ENCODE results near the gene ASCL5.

ASCL5 gene

GRCh38 chr1:201093962-201094361 lies 33.0 kb downstream of the ASCL5 start:
- H2AFZ ChIP-seq (ENCODE audit: low read length), result no peak overlapping the region
- H3K9ac ChIP-seq (ENCODE audit: low read length), result no peak overlapping the region
- no peak for DNase-seq
- no peaks in the 10 kb centered on the region for H3K9me2 ChIP-seq (replicated peaks; ENCODE audit: insufficient read depth, low read length)
- no peaks in the 10 kb centered on the region for H3K27me3 ChIP-seq (replicated peaks; ENCODE audit: insufficient read depth, low read length)
- no peaks in the 10 kb centered on the region for H3K79me2 ChIP-seq (ENCODE audit: low read length)
- no peaks in the 10 kb centered on the region for H3K9me3 ChIP-seq (replicated peaks; ENCODE audit: insufficient read depth, low read length)
- H4K20me1 ChIP-seq (ENCODE audit: insufficient read depth, low read length), result no peaks in the 10 kb centered on the region
- H3K27ac ChIP-seq (ENCODE audit: low read length), result no peak overlapping the region
- H3K36me3 ChIP-seq (replicated peaks; ENCODE audit: insufficient read depth, low read length), result no peaks in the 10 kb centered on the region
- H3F3A ChIP-seq (ENCODE audit: insufficient read depth, low read length), result no peaks in the 10 kb centered on the region
- H3K4me3 ChIP-seq (ENCODE audit: low read length), result no peak overlapping the region
- H3K4me1 ChIP-seq (ENCODE audit: low read length), result no peaks in the 10 kb centered on the region
- TF ChIP-seq CTCF (IDR thresholded peaks at IDR 0.05; ENCODE audit: low read length) (no peak), EZH2 (optimal IDR thresholded peaks at IDR 0.05; ENCODE audit: low read depth, low read length) (no peak), EZH2phosphoT487 (IDR thresholded peaks at IDR 0.05; ENCODE audit: low read length) (no peak)
- no peak overlapping the region for H3K4me2 ChIP-seq (ENCODE audit: low read depth, low read length)

GRCh38 chr1:201093561-201093960 lies 33.4 kb downstream of the ASCL5 start:
- Histone ChIP-seq H3K9me3 (replicated peaks; ENCODE audit: insufficient read depth, low read length) (no peaks in the 10 kb centered on the region), H3K36me3 (replicated peaks; ENCODE audit: insufficient read depth, low read length) (no peaks in the 10 kb centered on the region), H3K79me2 (ENCODE audit: low read length) (no peaks in the 10 kb centered on the region), H3K9ac (ENCODE audit: low read length) (no peak overlapping the region), H3K27me3 (replicated peaks; ENCODE audit: insufficient read depth, low read length) (no peaks in the 10 kb centered on the region), H3F3A (ENCODE audit: insufficient read depth, low read length) (no peaks in the 10 kb centered on the region), H3K27ac (ENCODE audit: low read length) (no peak overlapping the region), H4K20me1 (ENCODE audit: insufficient read depth, low read length) (no peaks in the 10 kb centered on the region), H3K9me2 (replicated peaks; ENCODE audit: insufficient read depth, low read length) (no peaks in the 10 kb centered on the region), H3K4me1 (ENCODE audit: low read length) (no peaks in the 10 kb centered on the region), H3K4me3 (ENCODE audit: low read length) (no peak overlapping the region), H3K4me2 (ENCODE audit: low read depth, low read length) (no peak overlapping the region), H2AFZ (ENCODE audit: low read length) (no peak overlapping the region)
- no peak for TF ChIP-seq EZH2 (optimal IDR thresholded peaks at IDR 0.05; ENCODE audit: low read depth, low read length)
- no peak for TF ChIP-seq CTCF (IDR thresholded peaks at IDR 0.05; ENCODE audit: low read length)
- TF ChIP-seq EZH2phosphoT487 (IDR thresholded peaks at IDR 0.05; ENCODE audit: low read length), result no peak
- DNase-seq, result no peak

- Histone ChIP-seq H4K20me1 (ENCODE audit: insufficient read depth, low read length) (no peaks in the 10 kb centered on the region), H3K36me3 (replicated peaks; ENCODE audit: insufficient read depth, low read length) (no peaks in the 10 kb centered on the region), H3F3A (ENCODE audit: insufficient read depth, low read length) (no peaks in the 10 kb centered on the region), H3K4me1 (ENCODE audit: low read length) (no peaks in the 10 kb centered on the region), H3K4me3 (ENCODE audit: low read length) (no peak overlapping the region), H3K79me2 (ENCODE audit: low read length) (no peaks in the 10 kb centered on the region), H3K27ac (ENCODE audit: low read length) (no peak overlapping the region), H3K9me3 (replicated peaks; ENCODE audit: insufficient read depth, low read length) (no peaks in the 10 kb centered on the region), H3K9me2 (replicated peaks; ENCODE audit: insufficient read depth, low read length) (no peaks in the 10 kb centered on the region), H2AFZ (ENCODE audit: low read length) (no peak overlapping the region), H3K9ac (ENCODE audit: low read length) (no peak overlapping the region), H3K27me3 (replicated peaks; ENCODE audit: insufficient read depth, low read length) (no peaks in the 10 kb centered on the region), H3K4me2 (ENCODE audit: low read depth, low read length) (no peak overlapping the region)
- DNase-seq, result no peak
- no peak for TF ChIP-seq CTCF (IDR thresholded peaks at IDR 0.05; ENCODE audit: low read length)
Measured at GRCh38 chr1:201092738-201093137, 34.2 kb downstream of the ASCL5 start.
